ENCODE measurements around the gene KLHL7. TPM values are rescaled to one million over a fixed set of nuclear protein-coding genes. Genes with fewer than 3 reads are reported as not detected.

KLHL7 gene, protein sequence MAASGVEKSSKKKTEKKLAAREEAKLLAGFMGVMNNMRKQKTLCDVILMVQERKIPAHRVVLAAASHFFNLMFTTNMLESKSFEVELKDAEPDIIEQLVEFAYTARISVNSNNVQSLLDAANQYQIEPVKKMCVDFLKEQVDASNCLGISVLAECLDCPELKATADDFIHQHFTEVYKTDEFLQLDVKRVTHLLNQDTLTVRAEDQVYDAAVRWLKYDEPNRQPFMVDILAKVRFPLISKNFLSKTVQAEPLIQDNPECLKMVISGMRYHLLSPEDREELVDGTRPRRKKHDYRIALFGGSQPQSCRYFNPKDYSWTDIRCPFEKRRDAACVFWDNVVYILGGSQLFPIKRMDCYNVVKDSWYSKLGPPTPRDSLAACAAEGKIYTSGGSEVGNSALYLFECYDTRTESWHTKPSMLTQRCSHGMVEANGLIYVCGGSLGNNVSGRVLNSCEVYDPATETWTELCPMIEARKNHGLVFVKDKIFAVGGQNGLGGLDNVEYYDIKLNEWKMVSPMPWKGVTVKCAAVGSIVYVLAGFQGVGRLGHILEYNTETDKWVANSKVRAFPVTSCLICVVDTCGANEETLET
- polyA plus RNA-seq (ENCODE audit: low read depth in 6 of 6) = 10 to 100 TPM; 15.0 to 21.6 (median 17.1) TPM

DNA sequence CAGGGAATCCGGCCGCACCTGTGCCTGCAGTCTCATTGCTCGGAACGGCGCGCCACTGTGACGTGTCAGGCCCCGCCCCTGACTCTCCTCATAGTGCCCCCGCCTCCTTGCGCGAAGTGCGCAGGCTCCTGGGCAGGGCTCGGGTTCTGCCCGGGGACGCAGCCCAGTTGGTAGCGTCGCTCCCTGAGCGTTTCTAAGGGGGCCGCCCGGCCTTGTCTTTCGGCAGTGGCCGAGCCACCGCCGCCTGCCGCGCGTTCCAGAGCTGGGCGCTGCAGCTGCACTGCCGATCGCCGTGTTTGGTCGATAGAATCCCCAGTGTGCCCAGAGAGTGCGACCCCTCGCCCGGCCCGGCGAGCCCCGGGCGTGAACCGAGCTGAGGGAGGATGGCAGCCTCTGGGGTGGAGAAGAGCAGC lies at the start of gene KLHL7:
TSS of gene KLHL7 (plus strand) at position 142 of the 413 bp plus-strand sequence. CDS start at position 384, 242 bp downstream.
- Mint-ChIP-seq H3K36me3 (no peaks in the 10 kb centered on the region), H3K4me3 (peak within 1 kb of the TSS; percentile 96 to 100 (median 99)), H3K9me3 (no peaks in the 10 kb centered on the region), H3K27ac (peak within 1 kb of the TSS; percentile 90 to 98 (median 96)), H3K4me1 (peaks cover 26 to 33% (median 32%) of the 10 kb centered on the region in 3 donors), H3K27me3 (no peaks in the 10 kb centered on the region)
- peak; percentile 92 for ATAC-seq (ENCODE audit: low read depth in 2 of 2)
- DNase-seq = peak; percentile 94

DNA sequence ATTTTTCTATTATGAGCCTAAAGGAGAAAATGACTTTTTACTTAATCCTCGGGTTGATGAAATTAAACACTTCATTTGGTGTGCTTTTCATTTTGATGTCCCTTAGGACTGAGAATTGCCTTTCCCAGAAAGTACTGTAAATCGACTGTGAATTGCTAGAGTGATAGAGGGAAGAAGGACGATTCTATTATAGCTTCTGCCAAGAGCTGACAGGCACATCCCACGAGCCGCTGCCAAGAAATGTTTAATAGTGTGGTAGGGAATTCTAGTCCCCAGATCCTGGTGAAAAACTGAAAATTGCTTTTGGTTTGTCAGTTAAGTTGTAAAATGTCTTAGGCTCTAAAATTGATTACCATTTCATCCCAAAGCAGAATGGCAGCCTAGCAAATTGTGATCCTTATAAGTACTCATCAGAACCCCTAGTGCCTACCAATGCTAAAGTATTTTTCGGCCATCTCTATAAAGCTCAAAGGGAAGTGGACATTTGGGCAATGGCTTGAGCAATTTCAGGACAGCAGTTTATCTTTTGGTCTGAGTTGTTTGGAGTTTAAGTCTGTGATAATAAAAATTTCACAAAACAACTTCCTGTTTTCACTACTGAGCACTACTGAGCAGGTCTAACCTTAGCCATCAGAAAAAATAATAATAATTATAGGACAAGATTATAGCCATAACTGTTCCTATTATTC lies 47.0 kb upstream of the KLHL7 start:
- Mint-ChIP-seq H3K4me3 (no peak overlapping the region), H3K27ac (no peak overlapping the region), H3K4me1 (no peaks in the 10 kb centered on the region), H3K27me3 (no peaks in the 10 kb centered on the region), H3K9me3 (no peaks in the 10 kb centered on the region), H3K36me3 (no peaks in the 10 kb centered on the region)
- DNase-seq = no peak
- ATAC-seq (ENCODE audit: low read depth in 2 of 2) = no peak

DNA sequence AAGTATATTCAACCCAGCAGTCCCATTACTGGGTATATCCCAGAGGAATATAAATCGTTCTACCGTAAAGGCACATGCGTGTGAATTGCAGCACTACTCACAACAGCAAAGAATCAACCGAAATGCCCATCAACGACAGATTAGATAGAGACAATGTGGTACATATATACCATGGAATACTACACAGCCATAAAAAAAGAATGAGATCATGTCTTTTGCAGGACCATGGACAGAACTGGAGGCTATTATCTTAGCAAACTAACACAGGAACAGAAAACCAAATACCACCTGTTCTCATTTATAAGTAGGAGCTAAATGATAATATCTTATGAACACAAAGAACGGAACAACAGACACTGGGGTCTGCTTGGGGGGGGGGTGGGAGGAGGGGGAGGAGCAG lies 44.3 kb upstream of the KLHL7 start:
- Mint-ChIP-seq H3K4me3 (no peak overlapping the region), H3K36me3 (no peaks in the 10 kb centered on the region), H3K27ac (no peak overlapping the region), H3K4me1 (no peaks in the 10 kb centered on the region), H3K27me3 (peaks cover 0 to 5% (median 0%) of the 10 kb centered on the region in 3 donors), H3K9me3 (no peaks in the 10 kb centered on the region)
- DNase-seq = no peak
- ATAC-seq (ENCODE audit: low read depth in 2 of 2) = no peak

DNA sequence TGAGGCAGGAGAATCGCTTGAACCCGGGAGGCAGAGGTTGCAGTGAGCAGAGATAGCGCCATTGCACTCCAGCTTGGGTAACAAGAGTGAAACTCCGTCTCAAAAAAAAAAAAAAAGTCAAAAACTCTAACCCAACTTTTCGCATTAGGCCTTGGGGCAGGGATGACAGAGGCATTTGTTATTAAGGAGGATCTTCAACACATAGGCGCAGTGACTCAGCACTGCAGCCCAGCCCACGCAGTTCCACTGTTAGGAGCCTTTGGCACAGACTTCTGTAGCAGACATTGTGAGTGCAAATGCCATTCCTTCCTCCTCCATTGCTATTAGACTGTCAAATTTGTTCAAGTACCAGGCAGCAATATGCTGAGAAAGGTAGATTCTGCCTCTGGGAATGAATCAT lies 43.1 kb upstream of the KLHL7 start:
- no peak for ATAC-seq (ENCODE audit: low read depth in 2 of 2)
- Mint-ChIP-seq H3K4me3 (no peak overlapping the region), H3K9me3 (no peaks in the 10 kb centered on the region), H3K27ac (no peak overlapping the region), H3K27me3 (peaks cover 0 to 5% (median 3%) of the 10 kb centered on the region in 3 donors), H3K36me3 (no peaks in the 10 kb centered on the region), H3K4me1 (no peaks in the 10 kb centered on the region)
- no peak for DNase-seq

DNA sequence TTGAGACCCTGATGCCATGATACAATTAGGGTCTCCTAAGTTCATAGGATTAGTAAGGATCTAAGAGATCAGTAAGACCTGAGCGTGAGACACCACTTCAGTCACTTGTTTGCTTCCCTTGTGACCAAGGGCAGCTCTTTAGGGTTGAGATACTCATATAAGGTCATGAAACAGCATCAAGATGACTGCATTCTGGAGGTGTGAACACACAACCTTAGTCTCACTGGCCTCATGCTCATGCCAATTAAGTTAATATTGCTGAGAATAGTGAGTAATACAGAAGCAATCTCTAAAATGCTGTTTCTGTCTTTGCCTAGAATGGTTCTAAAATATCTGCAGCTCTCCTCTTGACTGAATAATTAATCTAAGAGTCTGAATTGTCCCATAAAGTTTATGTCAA lies 39.6 kb upstream of the KLHL7 start:
- H3K4me3 Mint-ChIP-seq = no peak overlapping the region
- H3K27me3 Mint-ChIP-seq = peaks cover 0 to 9% (median 5%) of the 10 kb centered on the region in 3 donors
- no peaks in the 10 kb centered on the region for H3K4me1 Mint-ChIP-seq
- H3K36me3 Mint-ChIP-seq = no peaks in the 10 kb centered on the region
- H3K9me3 Mint-ChIP-seq = no peaks in the 10 kb centered on the region
- DNase-seq (no peak), ATAC-seq (ENCODE audit: low read depth in 2 of 2) (no peak)
- no peak overlapping the region for H3K27ac Mint-ChIP-seq

DNA sequence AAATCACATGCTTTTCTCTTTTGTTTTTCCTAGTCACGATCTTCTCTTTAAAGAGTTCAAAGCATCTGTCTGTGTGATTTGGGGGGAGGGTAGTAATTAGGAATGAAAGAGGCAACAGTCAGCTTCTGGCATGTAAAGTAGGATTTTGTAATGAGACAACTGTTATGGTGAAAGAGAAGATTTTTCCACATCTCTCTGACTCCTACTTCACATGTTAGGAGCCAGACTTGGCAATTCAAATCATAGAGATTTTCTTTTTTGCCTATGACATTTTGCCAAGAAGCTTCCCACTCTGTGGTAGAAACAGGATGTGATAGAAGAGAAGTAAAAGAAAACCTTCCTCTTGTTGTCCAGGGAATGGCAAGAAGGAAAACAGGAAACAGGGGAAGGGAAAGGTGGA lies 38.3 kb upstream of the KLHL7 start:
- Mint-ChIP-seq H3K4me3 (no peak overlapping the region), H3K36me3 (no peaks in the 10 kb centered on the region), H3K27ac (no peak overlapping the region), H3K9me3 (no peaks in the 10 kb centered on the region), H3K4me1 (no peaks in the 10 kb centered on the region), H3K27me3 (peaks cover 0 to 9% (median 5%) of the 10 kb centered on the region in 3 donors)
- ATAC-seq (ENCODE audit: low read depth in 2 of 2) = no peak
- DNase-seq = no peak

DNA sequence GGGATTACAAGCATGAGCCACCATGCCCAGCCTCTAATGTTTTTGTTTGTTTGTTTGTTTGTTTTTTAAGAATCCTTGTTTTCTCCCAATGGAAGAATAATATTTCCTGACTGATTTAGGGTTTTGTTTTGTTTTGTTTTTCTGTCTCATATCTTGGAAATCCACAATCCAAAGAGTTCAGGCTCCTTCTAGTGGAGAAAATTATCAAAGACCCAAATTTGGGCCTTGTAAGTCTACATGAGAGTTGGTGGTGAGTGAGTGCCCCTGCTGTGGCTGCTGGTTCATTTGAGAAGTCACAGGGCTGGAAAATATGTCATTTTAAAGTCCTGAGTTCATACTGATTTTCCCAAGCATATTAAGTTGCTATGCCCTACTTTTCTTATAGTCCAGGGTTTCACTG lies 33.5 kb upstream of the KLHL7 start:
- no peak for ATAC-seq (ENCODE audit: low read depth in 2 of 2)
- no peak for DNase-seq
- Mint-ChIP-seq H3K9me3 (no peaks in the 10 kb centered on the region), H3K4me3 (no peak overlapping the region), H3K27me3 (peaks cover 0 to 13% (median 4%) of the 10 kb centered on the region in 3 donors), H3K27ac (peak overlapping the region in 1 of 6 donors; percentile 6), H3K36me3 (no peaks in the 10 kb centered on the region), H3K4me1 (no peaks in the 10 kb centered on the region)

DNA sequence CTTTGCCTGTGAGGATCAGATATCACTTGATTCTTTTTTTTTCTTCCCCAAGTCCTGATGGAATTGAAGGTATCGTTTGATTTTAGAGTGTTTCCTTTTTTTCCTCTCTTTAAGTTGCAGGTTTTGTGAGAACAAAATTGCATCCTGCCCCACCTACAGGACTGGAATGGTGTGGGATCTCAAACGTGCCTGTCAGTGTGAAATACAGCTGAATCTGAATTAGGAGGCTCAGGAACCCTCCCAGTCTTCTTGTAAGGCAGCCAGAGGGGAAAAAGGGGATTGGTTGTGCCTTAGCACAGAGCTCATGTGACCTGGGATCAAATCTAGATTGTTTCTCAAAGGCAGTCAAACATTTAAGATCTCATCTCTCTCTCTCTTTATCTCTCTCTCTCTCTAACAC lies 32.7 kb upstream of the KLHL7 start:
- no peak overlapping the region for H3K27ac Mint-ChIP-seq
- no peaks in the 10 kb centered on the region for H3K9me3 Mint-ChIP-seq
- ATAC-seq (ENCODE audit: low read depth in 2 of 2) = no peak
- DNase-seq = no peak
- no peaks in the 10 kb centered on the region for H3K4me1 Mint-ChIP-seq
- no peak overlapping the region for H3K4me3 Mint-ChIP-seq
- no peaks in the 10 kb centered on the region for H3K36me3 Mint-ChIP-seq
- peaks cover 0 to 8% (median 5%) of the 10 kb centered on the region in 3 donors for H3K27me3 Mint-ChIP-seq

DNA sequence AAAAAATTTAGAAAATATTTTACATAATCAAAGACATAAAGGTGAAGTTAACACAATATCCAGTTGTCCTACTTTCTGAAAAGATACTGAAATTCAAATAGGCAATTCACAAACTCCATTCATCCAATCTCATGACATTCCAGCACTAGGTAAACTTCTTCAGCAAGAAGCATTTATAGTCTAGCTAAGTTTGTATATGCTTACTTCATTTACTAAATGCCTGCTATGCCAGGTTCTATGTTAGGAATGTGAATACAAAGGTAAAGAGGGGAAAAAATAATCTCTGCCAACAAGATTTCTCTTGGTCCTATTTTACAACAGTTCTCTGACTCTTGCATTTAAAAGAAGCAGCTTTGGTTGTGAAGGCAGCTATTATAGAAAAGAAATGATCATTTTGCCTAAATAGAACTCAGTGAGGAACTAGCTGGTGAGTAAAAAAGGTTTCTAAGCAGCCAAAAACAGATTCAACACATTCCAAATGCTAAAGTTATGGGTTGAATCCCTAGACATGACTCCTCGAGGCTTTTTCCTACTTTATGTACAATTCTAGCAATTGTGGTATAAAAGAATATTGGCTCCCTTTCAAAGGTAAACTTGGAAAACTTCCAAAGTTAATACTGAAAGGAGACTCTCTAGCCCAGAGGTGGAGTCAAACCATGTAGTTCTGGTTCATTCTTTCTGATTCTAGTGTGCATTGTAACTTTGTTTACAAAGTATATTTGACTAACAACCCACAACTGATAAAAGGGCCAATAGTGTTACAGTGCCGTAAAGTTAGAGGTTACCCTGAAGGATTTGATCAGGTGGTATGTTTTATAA lies 30.9 kb upstream of the KLHL7 start:
- Mint-ChIP-seq H3K4me1 (no peaks in the 10 kb centered on the region), H3K36me3 (no peaks in the 10 kb centered on the region), H3K27me3 (peaks cover 0 to 9% (median 4%) of the 10 kb centered on the region in 3 donors), H3K27ac (no peak overlapping the region), H3K9me3 (no peaks in the 10 kb centered on the region), H3K4me3 (no peak overlapping the region)
- DNase-seq (no peak), ATAC-seq (ENCODE audit: low read depth in 2 of 2) (no peak)

DNA sequence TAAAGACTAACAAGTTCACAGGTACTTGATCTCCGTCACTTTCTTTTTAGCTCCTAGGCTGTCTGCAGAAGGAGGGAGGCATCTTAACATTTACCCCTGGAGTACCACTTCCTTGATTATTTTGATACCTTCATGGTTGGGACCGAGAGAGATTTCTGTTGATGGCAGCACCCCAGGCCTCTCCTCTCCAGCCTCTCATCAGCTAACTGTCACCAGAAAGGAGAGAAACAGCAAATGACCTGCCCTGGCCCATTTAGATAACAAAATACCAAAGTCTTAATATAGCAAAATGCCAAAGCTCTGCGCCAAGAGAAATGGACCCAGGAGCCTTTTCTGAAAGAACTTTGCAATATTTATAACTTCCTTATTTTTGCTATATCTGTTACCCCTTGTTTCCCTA lies 30.0 kb upstream of the KLHL7 start:
- Mint-ChIP-seq H3K27me3 (peaks cover 2 to 15% (median 6%) of the 10 kb centered on the region in 3 donors), H3K27ac (no peak overlapping the region), H3K4me3 (no peak overlapping the region), H3K36me3 (no peaks in the 10 kb centered on the region), H3K9me3 (no peaks in the 10 kb centered on the region), H3K4me1 (no peaks in the 10 kb centered on the region)
- DNase-seq (no peak), ATAC-seq (ENCODE audit: low read depth in 2 of 2) (no peak)

DNA sequence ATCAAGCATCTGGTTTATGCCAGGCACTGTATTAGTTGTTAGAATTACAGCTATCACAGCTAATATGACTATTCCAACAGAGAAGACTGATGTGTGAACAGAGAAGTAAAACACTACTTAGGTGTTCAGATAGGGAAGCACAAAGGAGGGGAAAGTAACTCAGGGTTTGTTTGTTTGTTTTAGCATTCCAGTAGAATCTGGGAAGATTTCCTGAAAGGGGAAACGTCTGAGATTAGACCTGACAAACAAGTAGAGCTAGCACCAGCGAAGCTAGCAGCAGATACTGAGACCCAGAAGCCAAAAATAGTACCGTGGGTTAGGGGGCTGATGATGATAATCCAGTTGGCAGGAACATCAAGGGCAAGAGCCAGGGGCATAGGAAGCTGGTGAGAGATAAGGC lies 28.8 kb upstream of the KLHL7 start:
- Mint-ChIP-seq H3K4me3 (no peak overlapping the region), H3K36me3 (no peaks in the 10 kb centered on the region), H3K9me3 (no peaks in the 10 kb centered on the region), H3K4me1 (no peaks in the 10 kb centered on the region), H3K27ac (no peak overlapping the region), H3K27me3 (peaks cover 11 to 24% (median 13%) of the 10 kb centered on the region in 3 donors)
- ATAC-seq (ENCODE audit: low read depth in 2 of 2) (no peak), DNase-seq (no peak)

DNA sequence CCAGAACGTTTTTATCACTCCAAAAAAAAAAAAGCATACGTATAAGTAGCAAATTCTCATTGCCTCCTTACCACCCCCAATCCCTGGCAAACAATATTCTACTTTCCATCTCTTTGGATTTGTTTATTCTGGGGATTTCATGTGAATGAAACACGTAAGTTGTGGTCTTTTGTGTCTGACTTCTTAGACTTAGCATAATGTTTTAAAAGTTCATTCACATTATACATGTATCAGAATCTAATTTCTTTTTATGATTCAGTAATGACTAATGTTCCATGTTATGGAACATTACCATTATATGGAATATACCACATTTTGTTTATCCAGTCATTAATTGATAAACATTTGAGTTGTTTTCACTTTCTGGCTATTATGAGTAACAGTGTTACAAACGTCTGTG lies 12.5 kb upstream of the KLHL7 start:
- H3K4me3 Mint-ChIP-seq = no peak overlapping the region
- H3K27ac Mint-ChIP-seq = no peak overlapping the region
- DNase-seq (no peak), ATAC-seq (ENCODE audit: low read depth in 2 of 2) (no peak)
- H3K27me3 Mint-ChIP-seq = peaks cover 5 to 20% (median 11%) of the 10 kb centered on the region in 3 donors
- H3K36me3 Mint-ChIP-seq = no peaks in the 10 kb centered on the region
- peaks cover 4 to 11% (median 7%) of the 10 kb centered on the region in 7 donors for H3K9me3 Mint-ChIP-seq
- no peaks in the 10 kb centered on the region for H3K4me1 Mint-ChIP-seq

DNA sequence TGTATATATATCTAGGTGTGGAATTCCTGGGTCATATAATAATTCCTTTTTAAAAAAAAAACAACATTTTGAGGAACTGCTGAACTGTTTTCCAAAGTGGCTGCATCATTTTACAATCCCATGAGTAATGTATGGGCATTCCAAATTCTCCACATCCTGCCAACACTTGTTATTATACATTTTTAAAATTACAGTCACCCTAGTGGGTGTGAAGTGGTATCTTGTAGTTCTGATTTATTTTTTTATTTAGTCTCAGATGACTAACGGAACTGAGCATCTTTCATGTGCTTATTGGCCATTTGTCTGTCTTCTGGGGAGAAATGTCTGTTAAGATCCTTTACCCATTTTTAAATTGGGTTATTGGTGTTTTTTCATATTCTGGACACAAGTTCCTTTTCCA lies 12.0 kb upstream of the KLHL7 start:
- no peak overlapping the region for H3K4me3 Mint-ChIP-seq
- DNase-seq (no peak), ATAC-seq (ENCODE audit: low read depth in 2 of 2) (no peak)
- no peaks in the 10 kb centered on the region for H3K36me3 Mint-ChIP-seq
- H3K9me3 Mint-ChIP-seq = peaks cover 4 to 12% (median 8%) of the 10 kb centered on the region in 7 donors
- no peaks in the 10 kb centered on the region for H3K4me1 Mint-ChIP-seq
- peaks cover 8 to 22% (median 11%) of the 10 kb centered on the region in 3 donors for H3K27me3 Mint-ChIP-seq
- H3K27ac Mint-ChIP-seq = no peak overlapping the region
